GM23338 (cell line): ENCODE results near the gene R3HDML. TPM values are rescaled to one million over a fixed set of nuclear protein-coding genes. Genes with fewer than 3 reads are reported as not detected.

Source experiments
- ATAC-seq: fragments of 200-7000 bp; cut with Tn5 transposase; 3 replicates; pipeline ENCODE4 v1.9.1; 2020
- DNase-seq: peaks from one replicate; pipeline ENCODE4 v3.0.0-alpha.2; 2015; ENCODE audit warnings: low spot score
- H2AFZ ChIP-seq: fragments of 200-600 bp; sonication (generic); 2 replicates; pipeline ENCODE4 v1.8.0; 2016; ENCODE audit warnings: antibody characterized with exemption, mild to moderate bottlenecking, moderate library complexity
- H3F3A ChIP-seq: fragments of 200-600 bp; sonication (generic); replicated peaks from 2 replicates; pipeline ENCODE4 v1.8.0; 2017; ENCODE audit warnings: antibody characterized with exemption, mixed run types, low read depth
- H3K27ac ChIP-seq: fragments of 200-600 bp; sonication (generic); 2 replicates; pipeline ENCODE4 v1.6.1; 2016; ENCODE audit warnings: low read depth
- H3K27me3 ChIP-seq: fragments of 200-600 bp; sonication (generic); 2 replicates; pipeline ENCODE4 v1.8.0; 2016; ENCODE audit warnings: mild to moderate bottlenecking, mixed run types, moderate library complexity; ENCODE audit not compliant: insufficient read depth
- H3K36me3 ChIP-seq: fragments of 200-600 bp; sonication (generic); 2 replicates; pipeline ENCODE4 v1.8.0; 2016; ENCODE audit warnings: mild to moderate bottlenecking; ENCODE audit not compliant: insufficient read depth
- H3K4me1 ChIP-seq: fragments of 200-600 bp; sonication (generic); 2 replicates; pipeline ENCODE4 v1.8.0; 2016; ENCODE audit warnings: mild to moderate bottlenecking, moderate library complexity; ENCODE audit not compliant: insufficient read depth
- H3K4me2 ChIP-seq: fragments of 200-600 bp; sonication (generic); 2 replicates; pipeline ENCODE4 v1.7.1; 2017; ENCODE audit warnings: mixed run types
- H3K4me3 ChIP-seq: fragments of 200-600 bp; sonication (generic); 2 replicates; pipeline ENCODE4 v1.6.1; 2016; ENCODE audit warnings: mixed run types
- H3K79me2 ChIP-seq: fragments of 200-600 bp; sonication (generic); replicated peaks from 2 replicates; pipeline ENCODE4 v1.8.0; 2017; ENCODE audit warnings: mild to moderate bottlenecking; ENCODE audit not compliant: insufficient read depth
- H3K9me2 ChIP-seq: fragments of 200-600 bp; sonication (generic); 2 replicates; pipeline ENCODE4 v1.8.0; 2017; ENCODE audit not compliant: insufficient read depth
- H4K20me1 ChIP-seq: fragments of 200-600 bp; sonication (generic); replicated peaks from 2 replicates; pipeline ENCODE4 v1.8.0; 2017; ENCODE audit warnings: mild to moderate bottlenecking; ENCODE audit not compliant: insufficient read depth
- H3K27ac Mint-ChIP-seq: 2 replicates; pipeline ENCODE4 v1.8.0; 2020; ENCODE audit warnings: inconsistent platforms, mild to moderate bottlenecking, moderate library complexity, mixed read lengths
- H3K27me3 Mint-ChIP-seq: 3 replicates; pipeline ENCODE4 v1.8.0; 2022; ENCODE audit warnings: low read depth, mild to moderate bottlenecking, moderate library complexity, mixed read lengths, inconsistent platforms; ENCODE audit not compliant: insufficient read depth, poor library complexity
- H3K36me3 Mint-ChIP-seq: 3 replicates; pipeline ENCODE4 v1.8.0; 2021; ENCODE audit warnings: low read depth, mild to moderate bottlenecking, inconsistent platforms, moderate library complexity, mixed read lengths
- H3K4me1 Mint-ChIP-seq: 3 replicates; pipeline ENCODE4 v1.8.0; 2020; ENCODE audit warnings: mild to moderate bottlenecking, inconsistent platforms, mixed read lengths
- H3K4me3 Mint-ChIP-seq: 3 replicates; pipeline ENCODE4 v1.8.0; 2021; ENCODE audit warnings: moderate library complexity, mild to moderate bottlenecking, inconsistent platforms, mixed read lengths
- H3K9me3 Mint-ChIP-seq: 3 replicates; pipeline ENCODE4 v1.8.0; 2020; ENCODE audit warnings: moderate library complexity, mild to moderate bottlenecking, inconsistent platforms, mixed read lengths
- CREB1 ChIP-seq: fragments of 250-450 bp; sonication (Bioruptor Pico); IDR thresholded peaks from 2 replicates; pipeline ENCODE4 v1.5.0; 2020; ENCODE audit warnings: low read depth, mild to moderate bottlenecking, moderate library complexity
- EZH2 ChIP-seq: fragments of 200-600 bp; sonication (generic); IDR thresholded peaks from one replicate; pipeline ENCODE4 v1.8.0; 2017; ENCODE audit warnings: antibody characterized with exemption, mild to moderate bottlenecking, low read depth; ENCODE audit not compliant: unreplicated experiment
- EZH2phosphoT487 ChIP-seq: fragments of 200-600 bp; sonication (generic); IDR thresholded peaks from one replicate; pipeline ENCODE4 v1.8.1; 2018; ENCODE audit warnings: antibody characterized with exemption; ENCODE audit not compliant: unreplicated experiment
- NANOG ChIP-seq: IDR thresholded peaks from 2 replicates; pipeline ENCODE4 v1.6.1; 2016; ENCODE audit warnings: antibody characterized with exemption, borderline replicate concordance
- POLR2AphosphoS5 ChIP-seq: IDR thresholded peaks from 2 replicates; pipeline ENCODE4 v1.6.1; 2016; ENCODE audit warnings: antibody characterized with exemption, low read depth
- STAT1 ChIP-seq: IDR thresholded peaks from one replicate; pipeline ENCODE4 v1.6.1; 2016; ENCODE audit warnings: antibody characterized with exemption; ENCODE audit not compliant: unreplicated experiment
- ZNF114 ChIP-seq: fragments of 250-450 bp; sonication (Bioruptor Pico); IDR thresholded peaks from 2 replicates; pipeline ENCODE4 v1.5.0; 2020; ENCODE audit warnings: mild to moderate bottlenecking, moderate library complexity
- ZNF331 ChIP-seq: fragments of 250-450 bp; sonication (Bioruptor Pico); IDR thresholded peaks from 2 replicates; pipeline ENCODE4 v1.5.0; 2020; ENCODE audit warnings: low read depth, mild to moderate bottlenecking, moderate library complexity
- polyA plus RNA-seq: library from polyadenylated mRNA; unstranded; fragments of >200 nt; fragmentation: Nextera tagmentation; extraction: Ambion mirVana; gene quantifications from 2 replicates; pipeline ENCODE4 v1.2.1, GENCODE V29; 2016
- total RNA-seq: library from RNA; depleted of rRNA; stranded (reverse); fragments of >200 nt; shearing (Covaris generic); gene quantifications from 2 replicates; pipeline ENCODE4 v1.2.3, GENCODE V29; 2014
- TF ChIP-seq, protein P1 (sequence below): fragments of 250-450 bp; sonication (Bioruptor Pico); IDR thresholded peaks from 2 replicates; pipeline ENCODE4 v1.5.0; 2020; ENCODE audit warnings: mild to moderate bottlenecking, moderate library complexity

R3HDML gene
- total and polyA plus RNA-seq, 2 experiments from 2014 or later = not detected

DNA sequence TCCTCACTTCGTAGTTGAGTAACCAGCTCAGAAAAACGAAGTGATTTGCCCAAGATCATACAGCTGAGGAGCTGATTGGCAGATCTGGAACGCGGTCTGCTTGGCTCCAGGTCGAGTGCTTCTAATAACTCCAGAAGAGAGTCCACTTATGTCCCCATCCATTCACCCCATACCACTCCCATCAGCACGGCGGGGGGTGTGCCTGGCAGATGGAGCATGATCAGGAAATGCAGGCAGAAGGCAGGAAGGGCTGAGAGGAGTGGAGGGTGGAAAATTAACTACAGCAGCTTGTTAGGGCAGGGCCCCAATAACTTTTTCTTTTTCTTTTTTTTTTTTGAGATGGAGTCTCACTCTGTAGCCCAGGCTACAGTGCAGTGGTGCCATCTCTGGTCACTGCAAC, 40.8 kb upstream of the R3HDML start (continued):
- TF ChIP-seq, protein P1, sequence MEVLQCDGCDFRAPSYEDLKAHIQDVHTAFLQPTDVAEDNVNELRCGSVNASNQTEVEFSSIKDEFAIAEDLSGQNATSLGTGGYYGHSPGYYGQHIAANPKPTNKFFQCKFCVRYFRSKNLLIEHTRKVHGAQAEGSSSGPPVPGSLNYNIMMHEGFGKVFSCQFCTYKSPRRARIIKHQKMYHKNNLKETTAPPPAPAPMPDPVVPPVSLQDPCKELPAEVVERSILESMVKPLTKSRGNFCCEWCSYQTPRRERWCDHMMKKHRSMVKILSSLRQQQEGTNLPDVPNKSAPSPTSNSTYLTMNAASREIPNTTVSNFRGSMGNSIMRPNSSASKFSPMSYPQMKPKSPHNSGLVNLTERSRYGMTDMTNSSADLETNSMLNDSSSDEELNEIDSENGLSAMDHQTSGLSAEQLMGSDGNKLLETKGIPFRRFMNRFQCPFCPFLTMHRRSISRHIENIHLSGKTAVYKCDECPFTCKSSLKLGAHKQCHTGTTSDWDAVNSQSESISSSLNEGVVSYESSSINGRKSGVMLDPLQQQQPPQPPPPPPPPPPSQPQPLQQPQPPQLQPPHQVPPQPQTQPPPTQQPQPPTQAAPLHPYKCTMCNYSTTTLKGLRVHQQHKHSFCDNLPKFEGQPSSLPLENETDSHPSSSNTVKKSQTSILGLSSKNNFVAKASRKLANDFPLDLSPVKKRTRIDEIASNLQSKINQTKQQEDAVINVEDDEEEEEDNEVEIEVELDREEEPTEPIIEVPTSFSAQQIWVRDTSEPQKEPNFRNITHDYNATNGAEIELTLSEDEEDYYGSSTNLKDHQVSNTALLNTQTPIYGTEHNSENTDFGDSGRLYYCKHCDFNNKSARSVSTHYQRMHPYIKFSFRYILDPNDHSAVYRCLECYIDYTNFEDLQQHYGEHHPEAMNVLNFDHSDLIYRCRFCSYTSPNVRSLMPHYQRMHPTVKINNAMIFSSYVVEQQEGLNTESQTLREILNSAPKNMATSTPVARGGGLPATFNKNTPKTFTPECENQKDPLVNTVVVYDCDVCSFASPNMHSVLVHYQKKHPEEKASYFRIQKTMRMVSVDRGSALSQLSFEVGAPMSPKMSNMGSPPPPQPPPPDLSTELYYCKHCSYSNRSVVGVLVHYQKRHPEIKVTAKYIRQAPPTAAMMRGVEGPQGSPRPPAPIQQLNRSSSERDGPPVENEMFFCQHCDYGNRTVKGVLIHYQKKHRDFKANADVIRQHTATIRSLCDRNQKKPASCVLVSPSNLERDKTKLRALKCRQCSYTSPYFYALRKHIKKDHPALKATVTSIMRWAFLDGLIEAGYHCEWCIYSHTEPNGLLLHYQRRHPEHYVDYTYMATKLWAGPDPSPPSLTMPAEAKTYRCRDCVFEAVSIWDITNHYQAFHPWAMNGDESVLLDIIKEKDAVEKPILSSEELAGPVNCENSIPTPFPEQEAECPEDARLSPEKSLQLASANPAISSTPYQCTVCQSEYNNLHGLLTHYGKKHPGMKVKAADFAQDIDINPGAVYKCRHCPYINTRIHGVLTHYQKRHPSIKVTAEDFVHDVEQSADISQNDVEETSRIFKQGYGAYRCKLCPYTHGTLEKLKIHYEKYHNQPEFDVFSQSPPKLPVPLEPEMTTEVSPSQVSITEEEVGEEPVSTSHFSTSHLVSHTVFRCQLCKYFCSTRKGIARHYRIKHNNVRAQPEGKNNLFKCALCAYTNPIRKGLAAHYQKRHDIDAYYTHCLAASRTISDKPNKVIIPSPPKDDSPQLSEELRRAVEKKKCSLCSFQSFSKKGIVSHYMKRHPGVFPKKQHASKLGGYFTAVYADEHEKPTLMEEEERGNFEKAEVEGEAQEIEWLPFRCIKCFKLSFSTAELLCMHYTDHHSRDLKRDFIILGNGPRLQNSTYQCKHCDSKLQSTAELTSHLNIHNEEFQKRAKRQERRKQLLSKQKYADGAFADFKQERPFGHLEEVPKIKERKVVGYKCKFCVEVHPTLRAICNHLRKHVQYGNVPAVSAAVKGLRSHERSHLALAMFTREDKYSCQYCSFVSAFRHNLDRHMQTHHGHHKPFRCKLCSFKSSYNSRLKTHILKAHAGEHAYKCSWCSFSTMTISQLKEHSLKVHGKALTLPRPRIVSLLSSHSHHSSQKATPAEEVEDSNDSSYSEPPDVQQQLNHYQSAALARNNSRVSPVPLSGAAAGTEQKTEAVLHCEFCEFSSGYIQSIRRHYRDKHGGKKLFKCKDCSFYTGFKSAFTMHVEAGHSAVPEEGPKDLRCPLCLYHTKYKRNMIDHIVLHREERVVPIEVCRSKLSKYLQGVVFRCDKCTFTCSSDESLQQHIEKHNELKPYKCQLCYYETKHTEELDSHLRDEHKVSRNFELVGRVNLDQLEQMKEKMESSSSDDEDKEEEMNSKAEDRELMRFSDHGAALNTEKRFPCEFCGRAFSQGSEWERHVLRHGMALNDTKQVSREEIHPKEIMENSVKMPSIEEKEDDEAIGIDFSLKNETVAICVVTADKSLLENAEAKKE (CRISPR knock-in tag) = no peak
- TF ChIP-seq ZNF331 (no peak), POLR2AphosphoS5 (no peak), EZH2phosphoT487 (no peak), STAT1 (no peak), CREB1 (CRISPR knock-in tag) (no peak), ZNF114 (CRISPR knock-in tag) (no peak)

DNA sequence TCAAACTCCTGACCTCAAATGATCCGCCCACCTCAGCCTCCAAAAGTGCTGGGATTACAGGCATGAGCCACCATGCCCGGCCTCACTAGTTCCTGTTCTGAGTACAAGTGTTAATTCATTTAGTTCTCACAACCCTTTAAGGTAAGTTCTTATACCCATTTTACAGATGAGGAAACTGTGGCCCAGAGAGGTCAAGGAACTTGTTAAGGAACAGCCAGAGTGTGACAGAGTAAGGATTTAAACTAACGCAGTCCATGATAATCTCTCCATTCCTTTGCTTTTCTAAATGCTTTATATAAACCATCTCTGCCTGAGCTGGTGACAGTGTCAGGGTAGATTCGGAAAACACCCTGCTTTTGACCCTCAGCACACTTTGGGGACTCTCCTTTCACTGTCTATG, 39.1 kb upstream of the R3HDML start:
- no peaks in the 10 kb centered on the region for H3K36me3 Mint-ChIP-seq
- Histone ChIP-seq H4K20me1 (no peaks in the 10 kb centered on the region; the same call in 1 of the 2 replicates), H3K27me3 (no peaks in the 10 kb centered on the region), H3K79me2 (no peaks in the 10 kb centered on the region), H3F3A (no peaks in the 10 kb centered on the region), H3K27ac (no peak overlapping the region), H3K4me3 (no peak overlapping the region), H3K4me1 (no peaks in the 10 kb centered on the region), H3K4me2 (no peak overlapping the region), H3K36me3 (no peaks in the 10 kb centered on the region), H3K9me2 (no peaks in the 10 kb centered on the region), H2AFZ (no peak overlapping the region)
- H3K4me1 Mint-ChIP-seq = peaks cover 3% of the 10 kb centered on the region
- ATAC-seq (no peak), DNase-seq (no peak)
- no peaks in the 10 kb centered on the region for H3K9me3 Mint-ChIP-seq
- H3K4me3 Mint-ChIP-seq = no peak overlapping the region
- H3K27ac Mint-ChIP-seq = no peak overlapping the region
- H3K27me3 Mint-ChIP-seq = peaks cover 4% of the 10 kb centered on the region
- TF ChIP-seq EZH2 (no peak), POLR2AphosphoS5 (no peak), STAT1 (no peak), NANOG (no peak)
- TF ChIP-seq, protein P1 (CRISPR knock-in tag) = no peak
